WTC11 (cell line): ENCODE measurements around the gene RCVRN. TPM values are rescaled to one million over a fixed set of nuclear protein-coding genes. Genes with fewer than 3 reads are reported as not detected.

Experiments
- ATAC-seq: fragments of 200-7000 bp; cut with Tn5 transposase; 2 replicates; pipeline ENCODE4 v1.10.0; 2021; ENCODE audit warnings: mild to moderate bottlenecking, moderate library complexity
- CTCF ChIA-PET: fragments of 300-600 bp; sonication (Branson Sonifier 250); formaldehyde crosslinking; loops from one replicate; lab custom pipeline; 2021; ENCODE audit warnings: antibody characterized with exemption; lab: Charles Lee
- POLR2A ChIA-PET: fragments of 350-600 bp; sonication (Branson Sonifier 250); formaldehyde crosslinking; loops from one replicate; lab custom pipeline; 2021; ENCODE audit warnings: antibody characterized with exemption; lab: Charles Lee
- DNase-seq: peaks from one replicate; pipeline ENCODE4 v3.0.0; 2021; ENCODE audit warnings: low spot score
- H3K27ac Mint-ChIP-seq: 2 replicates; pipeline ENCODE4 v1.8.0; 2021; ENCODE audit warnings: mixed read lengths
- H3K27me3 Mint-ChIP-seq: 2 replicates; pipeline ENCODE4 v1.8.0; 2021; ENCODE audit warnings: low read depth, mild to moderate bottlenecking, moderate library complexity, mixed read lengths
- H3K36me3 Mint-ChIP-seq: 2 replicates; pipeline ENCODE4 v1.8.0; 2021; ENCODE audit warnings: mixed read lengths
- H3K4me1 Mint-ChIP-seq: 2 replicates; pipeline ENCODE4 v1.8.0; 2022; ENCODE audit warnings: mixed read lengths
- H3K4me3 Mint-ChIP-seq: 2 replicates; pipeline ENCODE4 v1.8.0; 2021; ENCODE audit warnings: mild to moderate bottlenecking, moderate library complexity, mixed read lengths
- H3K9me3 Mint-ChIP-seq: 2 replicates; pipeline ENCODE4 v1.8.0; 2021; ENCODE audit warnings: mixed read lengths
- AFF4 ChIP-seq: sonication (generic); formaldehyde crosslinking; IDR thresholded peaks from 2 replicates; pipeline ENCODE4 v1.8.1; 2023; ENCODE audit warnings: mild to moderate bottlenecking, missing genetic modification reagents, borderline replicate concordance
- ATF3 ChIP-seq: sonication (generic); formaldehyde crosslinking; conservative IDR thresholded peaks from 2 replicates; pipeline ENCODE4 v1.8.1; 2022; ENCODE audit warnings: mild to moderate bottlenecking, missing genetic modification reagents
- CBFB ChIP-seq: sonication (generic); formaldehyde crosslinking; IDR thresholded peaks from 2 replicates; pipeline ENCODE4 v1.8.1; 2022; ENCODE audit warnings: mild to moderate bottlenecking, low read depth, missing genetic modification reagents
- E2F1 ChIP-seq: sonication (generic); formaldehyde crosslinking; IDR thresholded peaks from 2 replicates; pipeline ENCODE4 v1.8.0; 2022; ENCODE audit warnings: mild to moderate bottlenecking, missing genetic modification reagents
- FOXP4 ChIP-seq: sonication (generic); formaldehyde crosslinking; IDR thresholded peaks from 2 replicates; pipeline ENCODE4 v1.8.0; 2022; ENCODE audit warnings: mild to moderate bottlenecking, missing genetic modification reagents
- GABPB1 ChIP-seq: sonication (generic); formaldehyde crosslinking; IDR thresholded peaks from 2 replicates; pipeline ENCODE4 v1.8.1; 2023; ENCODE audit warnings: mild to moderate bottlenecking, missing genetic modification reagents
- HMGA2 ChIP-seq: fragments of 250-450 bp; sonication (Bioruptor Pico); IDR thresholded peaks from 2 replicates; pipeline ENCODE4 v1.4.0; 2021; ENCODE audit warnings: mild to moderate bottlenecking, moderate library complexity
- MLX ChIP-seq: sonication (generic); formaldehyde crosslinking; IDR thresholded peaks from 2 replicates; pipeline ENCODE4 v1.8.1; 2023; ENCODE audit warnings: mild to moderate bottlenecking, missing genetic modification reagents, moderate library complexity
- NFATC4 ChIP-seq: fragments of 250-450 bp; sonication (Bioruptor Pico); IDR thresholded peaks from 2 replicates; pipeline ENCODE4 v1.9.0; 2021; ENCODE audit warnings: mild to moderate bottlenecking
- NFYB ChIP-seq: sonication (generic); formaldehyde crosslinking; conservative IDR thresholded peaks from 2 replicates; pipeline ENCODE4 v1.8.0; 2022; ENCODE audit warnings: low read depth, missing genetic modification reagents
- NR2C2 ChIP-seq: sonication (generic); formaldehyde crosslinking; IDR thresholded peaks from 2 replicates; pipeline ENCODE4 v1.8.0; 2022; ENCODE audit warnings: mild to moderate bottlenecking, missing genetic modification reagents
- OVOL2 ChIP-seq: fragments of 250-450 bp; sonication (Bioruptor Pico); IDR thresholded peaks from 2 replicates; pipeline ENCODE4 v1.9.0; 2021; ENCODE audit warnings: mild to moderate bottlenecking, borderline replicate concordance
- SP1 ChIP-seq: sonication (generic); formaldehyde crosslinking; conservative IDR thresholded peaks from 2 replicates; pipeline ENCODE4 v1.8.1; 2022; ENCODE audit warnings: missing genetic modification reagents
- TEAD1 ChIP-seq: sonication (generic); formaldehyde crosslinking; IDR thresholded peaks from 2 replicates; pipeline ENCODE4 v1.8.0; 2022; ENCODE audit warnings: mild to moderate bottlenecking, missing genetic modification reagents
- TP53 ChIP-seq: sonication (generic); formaldehyde crosslinking; IDR thresholded peaks from 2 replicates; pipeline ENCODE4 v1.8.1; 2023; ENCODE audit warnings: mild to moderate bottlenecking, missing genetic modification reagents
- USF1 ChIP-seq: sonication (generic); formaldehyde crosslinking; IDR thresholded peaks from 2 replicates; pipeline ENCODE4 v1.8.0; 2022; ENCODE audit warnings: mild to moderate bottlenecking, missing genetic modification reagents
- ZNF121 ChIP-seq: sonication (generic); formaldehyde crosslinking; IDR thresholded peaks from 2 replicates; pipeline ENCODE4 v1.8.0; 2023; ENCODE audit warnings: missing genetic modification reagents
- ZNF232 ChIP-seq: sonication (generic); formaldehyde crosslinking; IDR thresholded peaks from 2 replicates; pipeline ENCODE4 v1.8.0; 2022; ENCODE audit warnings: mild to moderate bottlenecking, missing genetic modification reagents
- ZNF396 ChIP-seq: fragments of 250-450 bp; sonication (Bioruptor Pico); IDR thresholded peaks from 2 replicates; pipeline ENCODE4 v1.8.0; 2021; ENCODE audit warnings: mild to moderate bottlenecking, moderate library complexity, borderline replicate concordance
- ZNF416 ChIP-seq: fragments of 250-450 bp; sonication (Bioruptor Pico); IDR thresholded peaks from 2 replicates; pipeline ENCODE4 v1.9.0; 2021; ENCODE audit warnings: mild to moderate bottlenecking, inconsistent platforms
- ZNF425 ChIP-seq: fragments of 250-450 bp; sonication (Bioruptor Pico); conservative IDR thresholded peaks from 2 replicates; pipeline ENCODE4 v1.9.0; 2021; ENCODE audit warnings: mild to moderate bottlenecking
- ZSCAN18 ChIP-seq: fragments of 250-450 bp; sonication (Bioruptor Pico); IDR thresholded peaks from 2 replicates; pipeline ENCODE4 v2.1.2; 2022; ENCODE audit warnings: mild to moderate bottlenecking, moderate library complexity
- total RNA-seq: library from RNA; stranded (reverse); gene quantifications from 3 replicates; pipeline ENCODE4 v1.2.3, GENCODE V29; 2021

The RCVRN gene
- total RNA-seq, 1 experiment from 2014 or later: not detected

- no peak for TF ChIP-seq FOXP4
- TF ChIP-seq ZNF232: no peak
- TF ChIP-seq HMGA2: no peak
- TF ChIP-seq OVOL2 (CRISPR knock-in tag): no peak
- TF ChIP-seq NR2C2 (CRISPR knock-in tag): no peak
- no peak for TF ChIP-seq E2F1 (CRISPR knock-in tag)
- no peak for TF ChIP-seq TP53
- TF ChIP-seq CBFB (CRISPR knock-in tag): no peak
- no peak for TF ChIP-seq NFATC4
- TF ChIP-seq ZNF425 (CRISPR knock-in tag): no peak
- TF ChIP-seq USF1: no peak
- no peak for TF ChIP-seq ZNF121 (CRISPR knock-in tag)
Observed at GRCh38 chr17:9918352-9918751, 13.3 kb upstream of the RCVRN start (continued).

- no peak for DNase-seq
- H3K27ac Mint-ChIP-seq: no peak overlapping the region
- no peaks in the 10 kb centered on the region for H3K36me3 Mint-ChIP-seq
- no peaks in the 10 kb centered on the region for H3K27me3 Mint-ChIP-seq
- no peaks in the 10 kb centered on the region for H3K9me3 Mint-ChIP-seq
- CTCF ChIA-PET: interaction anchor here (0.8 to 2.0 kb wide), 5 partner anchors 10 to 400 kb away, joined by 3 to 13 read pairs (median 4); no protein-coding TSS in a partner anchor
- ATAC-seq: no peak
- no peak overlapping the region for H3K4me3 Mint-ChIP-seq
- H3K4me1 Mint-ChIP-seq: no peaks in the 10 kb centered on the region
- POLR2A ChIA-PET: no interaction called here
- TF ChIP-seq GABPB1 (CRISPR knock-in tag) (no peak), SP1 (CRISPR knock-in tag) (no peak), ZNF232 (no peak), AFF4 (CRISPR knock-in tag) (no peak), ZNF416 (CRISPR knock-in tag) (no peak), MLX (CRISPR knock-in tag) (no peak), E2F1 (CRISPR knock-in tag) (no peak), ZSCAN18 (CRISPR knock-in tag) (no peak), TEAD1 (CRISPR knock-in tag) (no peak), NFYB (no peak), ATF3 (no peak), ZNF396 (CRISPR knock-in tag) (no peak)
Observed at GRCh38 chr17:9917801-9918200, 12.7 kb upstream of the RCVRN start.
